Measurements from ENCODE around the gene MEIS2.
A peak's percentile ranks its signal among the peaks of the same experiment; 100 is the strongest.

The MEIS2 gene

GRCh38 chr15:37040072-37040742 lies 60.1 kb downstream of the MEIS2 start:
- DNase-seq, result peak in 1 of 2 experiments; percentile 25

GRCh38 chr15:37038716-37039106 lies 61.6 kb downstream of the MEIS2 start:
- no peak for DNase-seq
- TF ChIP-seq POLR2A (IDR thresholded peaks at IDR 0.05; ENCODE audit: low read length), result no peak
- TF ChIP-seq GATA1 (IDR thresholded peaks at IDR 0.05; ENCODE audit: low read depth, low read length), result no peak

More at GRCh38 chr15:37040072-37040742, 60.1 kb downstream of the MEIS2 start:
- TF ChIP-seq GATA1 (IDR thresholded peaks at IDR 0.05; ENCODE audit: low read depth, low read length), result no peak
- TF ChIP-seq POLR2A (IDR thresholded peaks at IDR 0.05; ENCODE audit: low read length), result no peak

GRCh38 chr15:37037850-37038715 lies 62.3 kb downstream of the MEIS2 start:
- no peak for DNase-seq
- no peak for TF ChIP-seq GATA1 (IDR thresholded peaks at IDR 0.05; ENCODE audit: low read depth, low read length)
- TF ChIP-seq POLR2A (IDR thresholded peaks at IDR 0.05; ENCODE audit: low read length), result no peak

- no peak for DNase-seq
- TF ChIP-seq POLR2A (IDR thresholded peaks at IDR 0.05; ENCODE audit: low read length) (no peak), GATA1 (IDR thresholded peaks at IDR 0.05; ENCODE audit: low read depth, low read length) (no peak)
These were observed 63.2 kb downstream of the MEIS2 start for GRCh38 chr15:37037071-37037655.

DNA sequence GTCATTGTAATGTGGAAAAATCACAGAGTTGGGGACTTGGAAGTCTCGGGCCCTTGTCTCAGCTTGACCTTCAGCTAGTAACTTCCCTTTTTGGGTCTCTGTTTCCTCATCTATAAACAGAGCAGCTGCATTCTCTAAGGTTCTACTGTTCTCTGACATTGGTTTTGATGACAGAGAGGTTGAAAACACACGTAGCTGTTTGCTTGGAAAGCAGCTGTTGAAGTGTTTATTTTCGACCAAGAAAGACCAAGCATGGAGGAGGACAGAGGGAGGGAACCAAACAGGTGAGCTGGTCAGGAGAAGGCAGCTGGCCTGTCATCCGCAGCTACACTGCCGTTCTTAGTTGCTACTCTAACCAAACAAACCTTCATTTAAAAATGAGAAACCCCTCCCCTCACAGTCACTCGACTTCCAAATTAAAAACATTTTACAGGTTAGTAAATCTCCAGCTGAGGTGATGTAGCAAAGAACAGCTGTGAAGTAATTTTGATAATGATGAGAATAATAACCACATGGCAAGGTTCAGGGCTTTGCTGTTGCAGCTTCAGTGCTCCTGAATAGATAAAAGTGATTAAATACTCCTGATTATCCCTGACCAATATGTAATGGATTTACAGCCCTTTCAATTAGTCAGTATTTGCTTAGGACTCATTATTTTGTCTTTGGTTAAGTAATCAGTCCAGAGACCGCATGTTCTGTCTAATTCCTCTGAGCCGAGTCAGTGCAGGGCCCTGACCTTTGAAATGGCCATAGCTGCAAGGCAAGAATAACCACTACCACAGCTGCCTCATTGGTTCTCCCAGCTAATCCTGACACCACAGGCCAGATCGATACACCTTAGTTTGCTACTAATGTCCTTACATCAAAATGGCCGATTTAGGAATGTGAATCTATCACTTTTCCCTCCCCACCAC lies 65.3 kb downstream of the MEIS2 start:
- no peak for DNase-seq

DNA sequence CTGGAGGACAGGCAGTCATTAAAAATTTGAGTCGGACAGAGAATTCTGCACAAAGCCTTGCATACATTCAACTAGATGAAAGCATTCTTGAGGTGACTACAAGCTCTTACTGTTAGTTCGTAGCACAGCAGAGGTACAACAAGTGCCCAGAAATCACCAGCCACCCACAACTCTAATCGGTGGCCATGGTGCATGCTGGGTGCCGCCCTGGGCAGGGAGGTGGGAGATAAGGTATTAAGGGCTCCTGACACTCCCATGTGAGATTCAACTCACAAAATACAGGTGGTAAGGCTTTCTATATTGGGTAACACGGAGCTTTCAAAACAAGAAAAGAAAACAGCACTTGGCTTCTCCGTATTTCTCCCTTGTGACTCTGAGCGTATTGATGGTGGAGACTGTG lies 66.0 kb downstream of the MEIS2 start:
- DNase-seq, result no peak
- TF ChIP-seq GATA1 (IDR thresholded peaks at IDR 0.05; ENCODE audit: low read depth, low read length), result no peak
- TF ChIP-seq POLR2A (IDR thresholded peaks at IDR 0.05; ENCODE audit: low read length), result no peak

More for the DNA sequence above, 65.3 kb downstream of the MEIS2 start:
- no peak for TF ChIP-seq GATA1 (IDR thresholded peaks at IDR 0.05; ENCODE audit: low read depth, low read length)
- TF ChIP-seq POLR2A (IDR thresholded peaks at IDR 0.05; ENCODE audit: low read length), result no peak

GRCh38 chr15:37032091-37032775 lies 68.1 kb downstream of the MEIS2 start:
- TF ChIP-seq POLR2A (IDR thresholded peaks at IDR 0.05; ENCODE audit: low read length), result no peak
- TF ChIP-seq GATA1 (IDR thresholded peaks at IDR 0.05; ENCODE audit: low read depth, low read length), result no peak
- DNase-seq, result no peak

DNA sequence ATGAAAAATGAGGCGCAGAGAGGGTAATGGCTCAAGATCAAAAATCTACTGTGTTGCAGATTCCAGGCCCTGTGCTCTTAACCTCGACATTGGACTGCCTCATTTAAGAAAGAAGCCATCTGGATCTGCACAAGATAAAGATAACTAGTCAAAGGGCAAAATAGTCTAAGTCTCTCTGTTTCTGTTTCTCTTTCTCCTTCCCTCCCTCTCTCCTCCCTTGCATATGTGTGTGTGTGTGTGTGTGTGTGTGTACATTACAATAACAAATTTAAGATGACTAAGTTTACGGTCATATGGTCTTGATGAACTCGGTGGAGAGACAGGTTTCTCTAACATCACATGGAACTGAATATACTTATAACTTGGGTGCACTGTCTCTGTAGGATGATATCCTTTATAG lies 69.2 kb downstream of the MEIS2 start:
- no peak for TF ChIP-seq GATA1 (IDR thresholded peaks at IDR 0.05; ENCODE audit: low read depth, low read length)
- no peak for TF ChIP-seq POLR2A (IDR thresholded peaks at IDR 0.05; ENCODE audit: low read length)
- DNase-seq, result no peak

- TF ChIP-seq POLR2A (IDR thresholded peaks at IDR 0.05; ENCODE audit: low read length) (no peak), GATA1 (IDR thresholded peaks at IDR 0.05; ENCODE audit: low read depth, low read length) (no peak)
- DNase-seq, result no peak
These were observed 71.6 kb downstream of the MEIS2 start for GRCh38 chr15:37028625-37029296.

DNA sequence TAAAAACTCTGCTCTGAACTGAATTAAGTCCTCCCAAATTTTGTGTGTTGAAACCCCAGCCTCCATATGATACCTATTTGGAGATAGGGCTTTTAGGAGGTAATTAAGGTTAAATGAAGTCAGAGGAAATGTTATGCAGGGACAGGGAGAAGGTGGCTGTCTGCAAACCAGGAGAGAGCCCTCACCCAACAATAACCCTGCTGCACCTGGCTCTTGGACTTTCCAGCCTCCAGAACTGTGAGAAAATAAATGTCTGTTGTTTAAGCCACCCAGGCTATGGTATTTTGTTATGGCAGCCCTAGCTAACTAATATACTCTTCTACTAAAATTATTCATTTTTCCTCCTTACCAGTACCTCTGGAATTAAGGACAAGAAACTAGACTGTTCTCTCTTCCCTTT lies 79.5 kb downstream of the MEIS2 start:
- no peak for TF ChIP-seq POLR2A (IDR thresholded peaks at IDR 0.05; ENCODE audit: low read length)
- TF ChIP-seq GATA1 (IDR thresholded peaks at IDR 0.05; ENCODE audit: low read depth, low read length), result no peak
- DNase-seq, result no peak

- DNase-seq, result peak in 1 of 2 experiments; percentile 4
These were observed 80.6 kb downstream of the MEIS2 start for GRCh38 chr15:37019479-37020433.

More at GRCh38 chr15:37019479-37020433, 80.6 kb downstream of the MEIS2 start:
- TF ChIP-seq POLR2A (IDR thresholded peaks at IDR 0.05; ENCODE audit: low read length) (no peak), GATA1 (IDR thresholded peaks at IDR 0.05; ENCODE audit: low read depth, low read length) (no peak)
